ENCODE measurements around the gene CSH1. TPM values are rescaled to one million over a fixed set of nuclear protein-coding genes. Genes with fewer than 3 reads are reported as not detected.
"Not testable (repeated sequence)": the region's sequence is repeated elsewhere in the genome, so short reads cannot be mapped to it uniquely, and the experiment has no call there.

The CSH1 gene
- total RNA-seq, 1 donor from 2014 or later = not detected

- intact Hi-C loops (cut with micrococcal nuclease) = no loop called here
- POLR2A ChIA-PET = interaction anchor here (0.5 to 19.1 kb wide), 10 partner anchors 8 to 729 kb away, joined by 3 to 837 read pairs (median 6); partner anchors contain the start of genes GH1 and ICAM2
- Mint-ChIP-seq H3K4me1 (peaks cover 95% of the 10 kb centered on the region), H3K4me3 (peak overlapping the region; percentile 71), H3K27me3 (no peaks in the 10 kb centered on the region), H3K36me3 (ENCODE audit: low read depth) (peaks cover 37% of the 10 kb centered on the region), H3K27ac (peak overlapping the region; percentile 96), H3K9me3 (no peaks in the 10 kb centered on the region)
- TF ChIP-seq CTCF (IDR thresholded peaks at IDR 0.05) = no peak
- no peak for ATAC-seq (ENCODE audit: low read depth)
- no peak for DNase-seq
- CTCF ChIA-PET = interaction anchor here (1.2 to 2.8 kb wide), 3 partner anchors 20 to 100 kb away, joined by 3 to 34 read pairs (median 6); no protein-coding TSS in a partner anchor
These were observed 29.8 kb upstream of the CSH1 start for GRCh38 chr17:63926164-63926563.

DNA sequence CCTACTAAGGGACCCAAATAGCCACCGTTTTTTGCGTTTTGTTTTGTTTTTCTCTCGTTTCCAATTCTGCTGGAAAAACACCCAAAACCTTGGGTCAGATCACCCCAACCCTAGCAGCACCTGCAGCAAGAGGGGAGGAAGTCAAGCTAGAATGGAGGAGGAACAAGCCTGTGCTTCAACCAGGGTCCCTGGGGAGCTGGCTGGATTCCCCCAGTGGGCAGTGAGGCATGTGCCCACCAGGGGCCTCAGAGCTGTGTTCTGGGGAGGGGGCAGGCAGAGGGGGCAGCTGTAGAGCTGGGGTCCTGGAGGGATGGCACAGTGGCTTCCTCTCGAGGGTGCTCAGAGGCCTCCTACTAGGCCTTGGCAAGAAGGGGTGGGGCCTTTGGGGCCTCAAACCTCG lies 29.2 kb upstream of the CSH1 start:
- peak; percentile 65 for ATAC-seq (ENCODE audit: low read depth)
- CTCF ChIA-PET = interaction anchor here (1.2 to 2.8 kb wide), 4 partner anchors 8 to 100 kb away, joined by 3 to 34 read pairs (median 5); no protein-coding TSS in a partner anchor

GRCh38 chr17:63922402-63922801 lies 26.0 kb upstream of the CSH1 start:
- peak overlapping the region; percentile 94 for H3K27ac Mint-ChIP-seq

More for the DNA sequence above, 29.2 kb upstream of the CSH1 start:
- TF ChIP-seq CTCF (IDR thresholded peaks at IDR 0.05) = no peak
- intact Hi-C loops (cut with micrococcal nuclease) = loop anchor here (1.0 kb wide), 1 partner anchor 8 kb away; no protein-coding TSS in a partner anchor
- H3K27ac Mint-ChIP-seq = peak overlapping the region; percentile 96
- H3K4me1 Mint-ChIP-seq = peaks cover 95% of the 10 kb centered on the region
- H3K36me3 Mint-ChIP-seq (ENCODE audit: low read depth) = peaks cover 32% of the 10 kb centered on the region
- peak overlapping the region; percentile 71 for H3K4me3 Mint-ChIP-seq
- POLR2A ChIA-PET = interaction anchor here (0.5 to 19.1 kb wide), 9 partner anchors 8 to 728 kb away, joined by 3 to 837 read pairs (median 7); partner anchors contain the start of genes GH1 and ICAM2
- H3K9me3 Mint-ChIP-seq = no peaks in the 10 kb centered on the region
- no peaks in the 10 kb centered on the region for H3K27me3 Mint-ChIP-seq
- peak; percentile 85 for DNase-seq

DNA sequence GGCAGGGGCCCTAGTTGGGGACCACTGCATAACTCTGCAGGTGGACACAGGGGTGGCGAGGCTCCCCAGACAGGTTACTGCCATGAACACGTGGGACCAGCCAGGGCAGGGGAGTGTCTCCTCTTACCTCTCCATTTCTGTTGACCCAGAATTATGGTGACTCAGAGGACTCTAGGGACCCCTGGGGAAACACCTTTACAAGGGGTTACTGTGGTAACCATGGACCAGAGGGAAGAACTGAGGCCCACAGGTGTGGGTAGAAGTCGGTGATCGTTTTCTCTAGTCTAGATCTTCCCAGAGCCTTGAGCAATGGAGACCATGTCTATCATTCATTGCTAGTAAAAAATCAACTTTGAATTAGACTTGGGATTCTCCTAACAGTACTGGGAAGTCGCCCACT lies 24.4 kb upstream of the CSH1 start:
- ATAC-seq (ENCODE audit: low read depth) = peak; percentile 37
- H3K4me1 Mint-ChIP-seq = peaks cover 88% of the 10 kb centered on the region
- H3K36me3 Mint-ChIP-seq (ENCODE audit: low read depth); H3K9me3 Mint-ChIP-seq; H3K27me3 Mint-ChIP-seq; intact Hi-C loops (cut with micrococcal nuclease): not testable (repeated sequence)
- ChIA-PET POLR2A (interaction anchor here (0.7 to 19.1 kb wide), 11 partner anchors 9 to 213 kb away, joined by 4 to 837 read pairs (median 17); partner anchors contain the start of genes CD79B, ERN1 and ICAM2), CTCF (interaction anchor here (1.5 to 12.3 kb wide), 11 partner anchors 9 to 212 kb away, joined by 6 to 321 read pairs (median 46); partner anchors contain the start of genes CD79B, CSHL1, ERN1 and ICAM2)
- peak overlapping the region; percentile 87 for H3K27ac Mint-ChIP-seq
- peak overlapping the region; percentile 59 for H3K4me3 Mint-ChIP-seq
- peak; percentile 49 for DNase-seq

More at GRCh38 chr17:63922402-63922801, 26.0 kb upstream of the CSH1 start:
- H3K27me3 Mint-ChIP-seq; H3K9me3 Mint-ChIP-seq; H3K36me3 Mint-ChIP-seq (ENCODE audit: low read depth); intact Hi-C loops (cut with micrococcal nuclease): not testable (repeated sequence)
- ChIA-PET CTCF (interaction anchor here (0.7 to 9.5 kb wide), 5 partner anchors 24 to 211 kb away, joined by 3 to 321 read pairs (median 7); partner anchors contain the start of gene ICAM2), POLR2A (interaction anchor here (0.6 to 19.1 kb wide), 9 partner anchors 8 to 223 kb away, joined by 3 to 837 read pairs (median 4); partner anchors contain the start of genes CD79B and ICAM2)
- ATAC-seq (ENCODE audit: low read depth) = peak; percentile 51
- peaks cover 88% of the 10 kb centered on the region for H3K4me1 Mint-ChIP-seq
- DNase-seq = peak; percentile 51
- H3K4me3 Mint-ChIP-seq = peak overlapping the region; percentile 71

DNA sequence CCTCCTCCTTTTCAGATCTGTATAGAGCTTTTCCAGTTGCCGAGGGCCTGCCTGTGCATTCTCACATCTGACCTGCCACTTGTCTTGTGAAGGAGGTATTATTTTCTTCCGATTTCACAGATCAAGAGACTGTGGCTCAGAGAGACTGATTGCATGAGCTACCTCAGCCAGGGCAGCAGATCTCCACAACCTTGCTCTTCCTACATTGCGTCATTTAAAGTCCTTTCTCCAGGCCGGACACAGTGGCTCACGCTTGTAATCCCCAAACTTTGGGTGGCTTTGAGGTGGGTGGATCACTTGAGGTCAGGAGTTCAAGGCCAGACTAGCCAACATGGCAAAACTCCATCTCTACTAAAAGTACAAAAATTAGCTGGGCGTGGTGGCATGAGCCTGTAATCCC lies 23.7 kb upstream of the CSH1 start:
- H3K27me3 Mint-ChIP-seq; intact Hi-C loops (cut with micrococcal nuclease); DNase-seq; ATAC-seq (ENCODE audit: low read depth); H3K36me3 Mint-ChIP-seq (ENCODE audit: low read depth); H3K9me3 Mint-ChIP-seq: not testable (repeated sequence)
- peaks cover 86% of the 10 kb centered on the region for H3K4me1 Mint-ChIP-seq
- peak overlapping the region; percentile 69 for H3K4me3 Mint-ChIP-seq
- ChIA-PET CTCF (interaction anchor here (0.8 to 12.3 kb wide), 17 partner anchors 9 to 212 kb away, joined by 3 to 321 read pairs (median 12); partner anchors contain the start of genes CD79B, CSHL1, ERN1 and ICAM2), POLR2A (interaction anchor here (0.6 to 19.1 kb wide), 19 partner anchors 10 to 953 kb away, joined by 3 to 837 read pairs (median 8); partner anchors contain the start of genes CD79B, ERN1, ICAM2 and PRR29)
- H3K27ac Mint-ChIP-seq = peak overlapping the region; percentile 87

- ChIA-PET POLR2A (interaction anchor here (0.6 to 19.1 kb wide), 22 partner anchors 11 to 226 kb away, joined by 3 to 837 read pairs (median 7); partner anchors contain the start of genes CD79B, ERN1, ICAM2 and PRR29), CTCF (interaction anchor here (0.6 to 12.3 kb wide), 20 partner anchors 8 to 213 kb away, joined by 3 to 321 read pairs (median 8); partner anchors contain the start of genes CD79B, CSHL1, ERN1 and ICAM2)
- ATAC-seq (ENCODE audit: low read depth) (peak; percentile 49), DNase-seq (peak; percentile 65)
- H3K27ac Mint-ChIP-seq = peak overlapping the region; percentile 75
- peaks cover 85% of the 10 kb centered on the region for H3K4me1 Mint-ChIP-seq
- intact Hi-C loops (cut with micrococcal nuclease) = loop anchor here (1.0 kb wide), 6 partner anchors 13 to 106 kb away; partner anchors contain the start of genes CD79B and ICAM2
- H3K4me3 Mint-ChIP-seq = peak overlapping the region; percentile 77
- H3K36me3 Mint-ChIP-seq (ENCODE audit: low read depth) = no peaks in the 10 kb centered on the region
- TF ChIP-seq CTCF (IDR thresholded peaks at IDR 0.05) = no peak
- no peaks in the 10 kb centered on the region for H3K27me3 Mint-ChIP-seq
- no peaks in the 10 kb centered on the region for H3K9me3 Mint-ChIP-seq
These were observed 22.9 kb upstream of the CSH1 start for GRCh38 chr17:63919311-63919723.

GRCh38 chr17:63918789-63919305 lies 22.5 kb upstream of the CSH1 start, which contains the start of gene GH1:
Gene GH1 (minus strand): TSS chr17:63918839. CDS start chr17:63918776, 63 bp downstream.
- H3K9me3 Mint-ChIP-seq; H3K27me3 Mint-ChIP-seq; DNase-seq; ATAC-seq (ENCODE audit: low read depth); H3K36me3 Mint-ChIP-seq (ENCODE audit: low read depth): not testable (repeated sequence)
- intact Hi-C loops (cut with micrococcal nuclease) = loop anchor here (1.0 kb wide), 6 partner anchors 13 to 106 kb away; partner anchors contain the start of genes CD79B and ICAM2
- ChIA-PET POLR2A (interaction anchor here (0.6 to 19.1 kb wide), 17 partner anchors 11 to 110 kb away, joined by 3 to 837 read pairs (median 7); partner anchors contain the start of genes CD79B and ICAM2), CTCF (interaction anchor here (0.6 to 12.3 kb wide), 17 partner anchors 7 to 213 kb away, joined by 3 to 321 read pairs (median 12); partner anchors contain the start of genes CD79B, CSHL1, ERN1 and ICAM2)
- Mint-ChIP-seq H3K4me1 (peaks cover 86% of the 10 kb centered on the region), H3K4me3 (peak within 1 kb of the TSS; percentile 77), H3K27ac (peak within 1 kb of the TSS; percentile 75)

All from activated B cell treated with CpG ODN at 0.5 μM for 24 hours (primary cell).